DMS114 treated with DMSO at 0.1 percent for 48 hours (cell line): ENCODE data around the gene JADE3.

ENCODE experiments used
- DNase-seq: peaks from one replicate; lab custom pipeline; 2025; ENCODE audit not compliant: unreplicated experiment; lab: John Stamatoyannopoulos, UW

JADE3 gene

DNA sequence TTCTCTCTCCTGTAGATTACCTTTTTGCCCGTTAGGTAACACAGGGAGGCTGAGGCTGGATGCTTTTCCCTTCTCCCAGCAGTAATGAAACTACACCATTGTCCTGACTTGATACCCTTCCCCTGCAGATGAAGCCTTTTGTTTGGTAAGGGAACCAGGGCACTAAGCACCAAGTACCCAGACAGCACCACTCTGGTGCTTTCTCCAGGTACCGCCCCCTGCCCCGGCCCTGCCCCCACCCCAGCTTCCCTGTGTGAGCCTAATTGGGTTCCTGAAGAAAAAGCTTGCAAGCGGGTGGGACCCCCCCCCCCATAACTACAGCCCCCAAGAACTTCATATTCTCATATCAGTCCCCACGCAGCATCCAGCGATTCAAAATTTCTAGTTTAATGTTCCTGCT lies 79.8 kb downstream of the JADE3 start:
- no peak for DNase-seq

GRCh38 chrX:46994096-46994495 lies 81.9 kb downstream of the JADE3 start:
- no peak for DNase-seq

- no peak for DNase-seq
Measured at GRCh38 chrX:47012131-47012530, 99.9 kb downstream of the JADE3 start.

DNA sequence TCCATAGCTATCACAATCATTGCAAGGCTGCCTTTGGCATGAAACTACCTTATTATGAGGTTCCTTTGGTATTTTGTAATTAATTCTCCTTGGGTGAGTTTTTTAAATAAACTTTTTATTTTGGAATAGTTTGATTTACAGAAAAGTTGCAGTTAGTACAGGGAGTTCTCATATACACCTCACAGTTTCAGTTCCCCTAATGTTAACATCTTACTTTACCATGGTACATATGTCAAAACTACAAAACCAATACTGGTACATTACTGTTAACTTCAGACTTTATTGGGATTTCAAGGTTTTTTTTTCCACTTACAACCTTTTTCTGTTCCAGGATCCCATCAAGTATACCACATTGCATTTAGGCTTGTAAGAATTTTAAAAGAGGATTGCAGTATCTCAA lies 114.0 kb downstream of the JADE3 start:
- no peak for DNase-seq

DNA sequence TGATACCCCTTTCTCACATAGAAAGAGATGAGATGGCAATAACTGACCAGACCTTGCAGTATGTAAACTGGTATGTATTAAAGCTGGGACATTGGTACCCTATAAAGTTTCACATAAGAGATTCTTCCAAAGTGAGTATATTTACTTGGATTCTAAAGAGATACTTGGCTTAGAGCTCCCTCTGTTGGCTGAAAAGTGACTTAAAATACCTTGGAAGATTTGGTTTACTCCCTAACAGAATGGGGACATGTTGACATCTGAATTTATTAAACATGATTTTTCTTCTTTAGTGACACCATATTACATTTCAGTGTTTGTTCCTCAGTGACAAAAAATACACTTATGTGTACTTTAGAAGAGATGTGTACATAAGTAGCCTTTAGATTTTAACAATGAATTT lies 118.1 kb downstream of the JADE3 start:
- peak; percentile 57 for DNase-seq

DNA sequence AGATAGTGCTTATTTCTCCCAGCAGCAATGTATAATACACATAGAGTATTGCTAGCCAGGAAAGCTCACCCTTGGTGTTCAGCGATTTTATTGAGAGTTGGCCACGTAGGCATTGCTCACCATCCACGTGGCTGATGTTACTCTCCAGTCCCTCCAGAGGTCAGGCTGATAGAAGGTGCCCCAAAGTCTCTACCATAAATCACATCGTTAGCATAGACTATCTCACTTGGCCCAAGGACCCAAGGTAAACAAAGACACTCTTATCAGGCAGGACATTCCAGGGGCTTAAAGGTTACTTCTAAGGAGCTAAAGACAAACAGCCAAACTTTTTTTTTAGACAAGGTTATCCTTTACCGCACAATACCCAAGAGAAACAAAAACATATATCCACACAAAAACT lies 135.8 kb downstream of the JADE3 start:
- DNase-seq: no peak

- DNase-seq: no peak
Measured at GRCh38 chrX:47059142-47059874, 147.1 kb downstream of the JADE3 start.

DNA sequence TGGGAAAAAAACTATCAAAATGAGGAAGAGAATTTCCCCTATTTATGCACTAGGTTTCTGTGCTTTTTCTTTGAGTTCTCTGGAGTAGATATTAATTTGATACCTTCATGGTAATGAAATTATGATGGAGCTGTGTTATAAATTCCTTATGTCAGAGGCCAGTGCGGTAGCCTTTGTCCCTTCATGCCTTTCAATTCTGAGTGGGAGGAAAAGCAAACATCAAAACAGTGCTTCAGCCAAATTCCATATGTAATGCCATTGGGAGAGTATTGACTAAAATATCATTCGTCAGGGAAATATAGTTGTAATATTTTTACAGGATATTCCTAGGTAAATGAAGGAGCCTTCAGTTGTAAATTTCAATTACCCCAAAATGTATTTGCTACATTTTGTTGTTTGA lies 148.5 kb downstream of the JADE3 start:
- DNase-seq: no peak

DNA sequence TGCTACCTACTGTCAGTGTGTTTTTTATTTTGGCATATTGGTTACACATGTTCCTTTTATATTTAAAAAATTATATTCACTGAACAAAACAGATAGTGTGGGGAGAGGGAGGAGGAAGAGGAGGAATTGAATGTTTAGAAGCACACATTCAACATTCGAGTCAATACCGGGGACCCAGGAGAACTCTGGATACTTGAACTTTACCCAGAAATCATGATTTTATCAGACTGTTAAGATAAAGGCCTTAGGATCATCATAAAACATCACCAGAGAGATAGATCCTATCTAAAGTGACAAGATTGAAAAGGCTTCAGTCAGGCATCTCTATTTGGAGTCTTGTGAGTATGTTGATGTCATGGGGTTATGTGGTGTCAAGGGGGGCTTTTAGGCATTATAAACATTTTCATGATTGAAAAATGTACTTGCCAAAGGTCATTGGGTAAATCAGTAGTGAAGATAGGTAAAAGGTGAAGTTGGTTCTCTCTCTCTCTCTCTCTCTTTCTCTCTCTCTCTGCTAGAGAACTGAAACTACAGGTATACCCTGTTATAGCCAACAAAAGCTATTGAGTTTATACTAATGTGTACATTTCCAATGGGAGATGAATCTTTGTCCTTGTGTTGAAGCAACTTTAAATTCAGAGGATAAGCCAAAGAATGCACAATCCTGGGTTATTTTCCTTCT lies 149.2 kb downstream of the JADE3 start:
- no peak for DNase-seq

DNA sequence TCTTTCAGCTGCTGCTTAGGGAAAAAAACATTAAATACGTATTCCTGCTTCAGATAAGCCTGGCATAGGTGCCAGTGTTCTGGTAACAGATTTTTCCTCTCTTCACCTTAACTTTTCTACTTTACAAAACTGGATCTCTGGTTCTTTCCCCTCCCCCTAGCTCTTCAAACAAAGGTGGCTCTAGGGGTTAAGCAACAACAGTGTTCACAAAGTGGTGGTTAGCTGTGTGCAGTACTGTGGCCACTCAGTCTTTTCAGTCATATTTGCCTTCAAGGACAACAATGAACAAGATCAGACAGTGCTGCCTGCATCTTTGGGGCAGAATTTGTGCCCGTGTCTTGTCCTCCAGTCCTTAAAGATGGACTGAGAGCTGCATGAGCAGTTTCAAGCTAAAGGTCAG lies 151.0 kb downstream of the JADE3 start:
- no peak for DNase-seq

GRCh38 chrX:47068214-47068613 lies 156.0 kb downstream of the JADE3 start:
- DNase-seq: no peak

DNA sequence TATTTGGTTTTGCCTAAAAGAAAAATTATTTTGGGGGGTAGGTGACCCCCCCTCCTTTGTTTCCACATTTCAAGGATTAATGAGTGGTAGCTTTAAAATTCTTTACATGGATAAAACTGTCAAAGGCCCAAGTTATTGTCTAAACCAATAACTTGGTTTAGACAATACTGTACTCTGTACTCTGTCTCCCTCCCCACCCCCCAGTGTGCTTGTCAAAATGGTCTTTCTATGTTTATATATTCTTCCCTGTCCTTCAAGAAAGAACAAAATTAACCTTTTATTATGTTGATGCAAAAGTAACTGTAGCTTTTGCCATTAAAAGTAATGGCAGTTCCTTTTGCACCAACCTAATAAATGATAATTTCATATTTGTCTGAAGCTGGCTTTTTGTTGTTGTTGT lies 156.5 kb downstream of the JADE3 start:
- no peak for DNase-seq

GRCh38 chrX:47078129-47079043 lies 166.2 kb downstream of the JADE3 start, which contains the start of gene RGN:
TSS of gene RGN (plus strand) at chrX:47078443. CDS start at chrX:47081145, 2,702 bp downstream.
- no peak for DNase-seq

DNA sequence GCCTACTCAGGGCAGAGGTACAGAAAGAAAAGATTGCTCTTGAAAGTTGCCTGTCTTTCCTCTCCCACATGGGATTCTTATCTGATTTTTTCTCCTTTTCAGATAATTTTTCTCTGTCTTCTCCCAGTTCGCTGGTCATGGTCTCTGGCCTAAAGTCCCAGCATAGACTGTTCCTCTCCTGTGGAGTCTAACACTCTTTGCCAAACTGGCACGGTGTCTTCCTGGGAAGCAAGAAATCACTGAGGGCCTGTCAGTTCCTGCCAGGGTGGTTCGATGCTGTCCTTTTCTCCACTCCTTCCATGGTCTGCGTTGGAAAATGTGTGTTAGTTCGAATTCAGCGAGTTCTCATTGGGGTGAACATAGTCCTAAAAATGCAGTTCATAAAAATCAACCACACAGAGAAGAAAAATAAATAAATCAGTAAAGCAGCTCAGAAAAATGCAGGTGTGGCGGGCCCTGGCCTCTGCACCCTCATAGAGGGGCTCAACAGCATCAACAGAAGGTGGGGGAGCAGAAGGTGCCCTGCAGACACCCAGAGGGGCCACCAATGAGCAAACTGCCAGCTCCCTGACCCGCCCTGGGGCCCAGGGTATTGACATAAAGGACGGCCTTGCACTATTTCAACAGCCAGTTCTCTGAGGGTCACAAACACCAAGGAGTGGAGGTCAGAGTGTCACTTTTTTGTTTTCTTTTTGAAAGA lies 168.1 kb downstream of the JADE3 start:
- no peak for DNase-seq

DNA sequence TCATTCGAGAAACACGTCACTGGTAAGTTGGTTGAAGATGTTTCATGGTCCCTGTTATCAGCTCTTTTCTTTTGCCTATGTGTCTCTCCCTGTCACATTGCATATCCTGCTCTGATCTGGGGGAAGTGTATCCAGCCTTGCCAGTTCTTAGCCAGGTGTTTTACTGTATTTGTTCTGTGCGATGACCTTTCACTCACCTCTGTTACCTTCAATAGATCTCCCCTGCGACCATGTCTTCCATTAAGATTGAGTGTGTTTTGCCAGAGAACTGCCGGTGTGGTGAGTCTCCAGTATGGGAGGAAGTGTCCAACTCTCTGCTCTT lies 168.7 kb downstream of the JADE3 start:
- DNase-seq: no peak

DNA sequence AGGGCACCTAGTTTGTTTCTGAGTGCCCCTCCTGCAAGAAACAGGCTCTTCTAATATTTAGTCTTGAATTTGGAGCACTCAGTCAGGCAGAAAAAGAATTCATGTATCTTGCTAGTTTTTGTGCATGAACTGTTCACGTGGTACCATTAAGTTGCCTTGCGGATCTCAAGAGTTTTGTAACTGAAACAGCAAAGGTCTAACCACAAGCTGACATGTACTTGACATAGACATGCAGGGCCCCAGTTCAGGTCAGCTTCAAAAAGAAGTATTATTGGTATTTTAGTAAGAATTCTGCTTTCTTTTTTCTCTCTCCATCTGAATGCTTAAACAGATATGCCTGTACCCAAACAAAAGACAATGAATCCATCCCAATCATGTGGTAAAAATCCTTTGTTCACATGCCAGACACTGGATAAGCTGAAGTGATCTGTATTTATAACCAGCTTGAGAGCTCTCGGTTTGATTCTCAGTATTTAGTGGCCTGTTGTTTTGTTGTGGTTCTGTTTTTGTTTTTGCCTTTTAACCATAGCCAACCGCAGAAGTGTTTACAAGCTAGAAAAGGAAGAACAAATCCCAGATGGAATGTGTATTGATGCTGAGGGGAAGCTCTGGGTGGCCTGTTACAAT lies 179.0 kb downstream of the JADE3 start:
- no peak for DNase-seq

DNA sequence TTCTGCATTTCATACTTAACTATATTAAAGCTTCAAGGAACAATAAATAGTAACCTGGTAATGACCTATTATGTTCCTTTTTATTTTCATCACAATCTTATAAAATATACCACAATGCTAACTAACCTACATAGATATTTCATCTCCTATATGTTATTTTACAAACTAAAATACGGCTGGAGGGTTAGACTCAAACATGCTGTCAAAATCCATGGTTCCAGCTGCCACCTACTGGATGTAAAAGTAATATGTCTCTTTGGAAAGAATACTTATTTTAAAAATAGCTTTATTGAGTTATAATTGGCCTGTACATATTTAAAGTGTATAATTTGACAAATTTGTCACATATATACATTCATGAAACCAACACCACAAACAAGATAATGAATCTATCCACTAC lies 181.0 kb downstream of the JADE3 start:
- peak; percentile 12 for DNase-seq

- no peak for DNase-seq
Measured at GRCh38 chrX:47093860-47094259, 181.6 kb downstream of the JADE3 start.

- no peak for DNase-seq
Measured at GRCh38 chrX:47097018-47097417, 184.8 kb downstream of the JADE3 start.

GRCh38 chrX:47098338-47099094 lies 186.3 kb downstream of the JADE3 start:
- DNase-seq: no peak
